NCI-H1105 treated with DMSO at 0.1 percent for 48 hours (cell line): Measurements from ENCODE around the gene NMNAT1.
A peak's percentile ranks its signal among the peaks of the same experiment; 100 is the strongest.
"Not testable (repeated sequence)": the region's sequence is repeated elsewhere in the genome, so short reads cannot be mapped to it uniquely, and the experiment has no call there.

Source experiments
- DNase-seq: peaks from one replicate; lab custom pipeline; 2025; lab: John Stamatoyannopoulos, UW

NMNAT1 gene

GRCh38 chr1:9920606-9921005 is 22.7 kb upstream of the NMNAT1 start:
- no peak for DNase-seq

- DNase-seq, result no peak
Observed at GRCh38 chr1:9922342-9922741, 20.9 kb upstream of the NMNAT1 start.

GRCh38 chr1:9927259-9927658 is 16.0 kb upstream of the NMNAT1 start:
- no peak for DNase-seq

GRCh38 chr1:9929431-9930385 is 13.6 kb upstream of the NMNAT1 start:
- no peak for DNase-seq

- DNase-seq, result peak; percentile 72
Observed at GRCh38 chr1:9942399-9942938, 806 bp upstream of the NMNAT1 start.

GRCh38 chr1:9946315-9946714 is 3.0 kb downstream of the NMNAT1 start:
- no peak for DNase-seq

- DNase-seq, result no peak
Observed at GRCh38 chr1:9957726-9958125, 14.5 kb downstream of the NMNAT1 start.

- DNase-seq, result no peak
Observed at GRCh38 chr1:9960011-9960410, 16.7 kb downstream of the NMNAT1 start.

- peak; percentile 81 for DNase-seq
Observed at GRCh38 chr1:9960706-9961562, 17.7 kb downstream of the NMNAT1 start.

GRCh38 chr1:9984253-9984652 is 41.0 kb downstream of the NMNAT1 start:
- DNase-seq, result no peak

GRCh38 chr1:9985001-9985400 is 41.7 kb downstream of the NMNAT1 start:
- DNase-seq, result no peak

- no peak for DNase-seq
Observed at GRCh38 chr1:9989773-9990172, 46.5 kb downstream of the NMNAT1 start.

- DNase-seq, result no peak
Observed at GRCh38 chr1:9990944-9991343, 47.7 kb downstream of the NMNAT1 start.

- DNase-seq, result no peak
Observed at GRCh38 chr1:9992910-9993309, 49.6 kb downstream of the NMNAT1 start.

- DNase-seq, result no peak
Observed at GRCh38 chr1:9993561-9994075, 50.3 kb downstream of the NMNAT1 start.

- peak; percentile 10 for DNase-seq
Observed at GRCh38 chr1:9996624-9997582, 53.6 kb downstream of the NMNAT1 start, which contains the start of gene RBP7. TSS of gene RBP7 (plus strand) at chr1:9997228. CDS start at chr1:9997259, 31 bp downstream.

- DNase-seq, result no peak
Observed at GRCh38 chr1:10001016-10001665, 57.9 kb downstream of the NMNAT1 start.

GRCh38 chr1:10005248-10005647 is 62.0 kb downstream of the NMNAT1 start:
- DNase-seq, result not testable (repeated sequence)

- peak; percentile 35 for DNase-seq
Observed at GRCh38 chr1:10007169-10007568, 63.9 kb downstream of the NMNAT1 start.

GRCh38 chr1:10014016-10014415 is 70.7 kb downstream of the NMNAT1 start:
- DNase-seq, result no peak
